Tibial nerve (tissue), 3 donors: ENCODE measurements around the gene SLTM.

Source experiments
- CTCF ChIP-seq, 5 experiments: fragments of 200-600 bp in 3 of 5; fragments of 450-650 bp in 2 of 5; sonication (generic) in 3 of 5; IDR thresholded peaks; one replicate each; pipeline ENCODE4 v1.5.1; 2016 to 2019; ENCODE audit warnings: antibody characterized with exemption in 5 of 5, mild to moderate bottlenecking in 3 of 5, moderate library complexity in 2 of 5
- POLR2A ChIP-seq, 2 donors: fragments of 450-650 bp; IDR thresholded peaks; one replicate each; pipeline ENCODE4 v1.6.1; 2017; ENCODE audit warnings: antibody characterized with exemption in 2 of 2, mild to moderate bottlenecking in 2 of 2, moderate library complexity in 2 of 2

- TF ChIP-seq CTCF (IDR thresholded peaks at IDR 0.05) (no peak), POLR2A (IDR thresholded peaks at IDR 0.05) (no peak)
Observed at GRCh38 chr15:58889363-58889762, 44.1 kb downstream of the SLTM start.
